GDM1 (cell line): ENCODE results near the gene DKKL1.

Experiments
- DNase-seq: peaks from one replicate; lab custom pipeline; 2025; lab: John Stamatoyannopoulos, UW

Gene DKKL1

GRCh38 chr19:49396738-49397505, 33.2 kb downstream of the DKKL1 start:
- DNase-seq = no peak

GRCh38 chr19:49398001-49398615, 34.4 kb downstream of the DKKL1 start:
- no peak for DNase-seq

GRCh38 chr19:49398931-49399330, 35.3 kb downstream of the DKKL1 start:
- no peak for DNase-seq

GRCh38 chr19:49400029-49400428, 36.4 kb downstream of the DKKL1 start:
- no peak for DNase-seq

GRCh38 chr19:49403404-49404187, 39.9 kb downstream of the DKKL1 start:
- DNase-seq = no peak

GRCh38 chr19:49407079-49407478, 43.4 kb downstream of the DKKL1 start:
- DNase-seq = no peak

GRCh38 chr19:49407482-49408015, 43.9 kb downstream of the DKKL1 start:
- no peak for DNase-seq

- no peak for DNase-seq
These were observed 45.3 kb downstream of the DKKL1 start for GRCh38 chr19:49408816-49409440.

- peak; percentile 15 for DNase-seq
These were observed 45.9 kb downstream of the DKKL1 start for GRCh38 chr19:49409441-49410029.

- no peak for DNase-seq
These were observed 48.1 kb downstream of the DKKL1 start for GRCh38 chr19:49411681-49412326.

- no peak for DNase-seq
These were observed 49.7 kb downstream of the DKKL1 start for GRCh38 chr19:49413348-49413747.

GRCh38 chr19:49414256-49414655, 50.6 kb downstream of the DKKL1 start:
- DNase-seq = no peak

GRCh38 chr19:49415102-49415809, 51.6 kb downstream of the DKKL1 start:
- no peak for DNase-seq

GRCh38 chr19:49415810-49416200, 52.1 kb downstream of the DKKL1 start:
- DNase-seq = no peak

GRCh38 chr19:49417088-49417487, 53.4 kb downstream of the DKKL1 start:
- no peak for DNase-seq

- DNase-seq = no peak
These were observed 54.8 kb downstream of the DKKL1 start for GRCh38 chr19:49418511-49418910.

- no peak for DNase-seq
These were observed 55.5 kb downstream of the DKKL1 start for GRCh38 chr19:49419173-49419572.

- no peak for DNase-seq
These were observed 56.5 kb downstream of the DKKL1 start for GRCh38 chr19:49420227-49420626.

GRCh38 chr19:49421039-49421877, 57.6 kb downstream of the DKKL1 start:
- peak; percentile 56 for DNase-seq

- DNase-seq = no peak
These were observed 58.2 kb downstream of the DKKL1 start for GRCh38 chr19:49421878-49422202.
